ENCODE data around the gene ZDHHC12. TPM values are rescaled to one million over a fixed set of nuclear protein-coding genes. Genes with fewer than 3 reads are reported as not detected.
A peak's percentile ranks its signal among the peaks of the same experiment; 100 is the strongest.

The ZDHHC12 gene
- total and polyA plus RNA-seq, 8 donors, result 3.5 to 116 (median 58.8) TPM

DNA sequence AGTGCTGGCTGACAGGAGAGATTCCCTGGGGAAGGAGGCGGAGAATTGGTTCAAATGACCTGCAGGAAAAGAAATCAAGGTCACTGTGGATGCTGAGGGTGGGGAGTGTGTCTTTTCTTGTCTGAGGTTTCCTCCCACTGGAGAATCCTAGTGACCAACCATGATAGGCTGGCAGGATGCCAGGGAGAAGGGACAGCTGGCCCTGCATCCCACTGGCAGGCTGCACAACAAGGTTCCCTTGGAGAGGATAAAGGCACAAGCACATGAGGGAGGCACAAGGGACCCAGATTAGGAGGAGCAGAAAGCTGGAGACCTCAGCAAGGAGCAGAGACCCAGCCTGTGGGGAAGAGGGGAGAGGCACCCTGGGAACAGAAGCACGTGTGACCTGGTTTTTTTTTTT lies 11.4 kb upstream of the ZDHHC12 start:
- Histone ChIP-seq H3K27me3 (no peaks in the 10 kb centered on the region), H3K27ac (no peak overlapping the region), H3K4me1 (peaks cover 0 to 4% (median 0%) of the 10 kb centered on the region in 4 donors), H3K36me3 (peaks cover 16 to 84% (median 81%) of the 10 kb centered on the region in 4 donors), H3K9me3 (no peaks in the 10 kb centered on the region), H3K4me3 (no peak overlapping the region)
- TF ChIP-seq POLR2AphosphoS5 (IDR thresholded peaks at IDR 0.05) (no peak), EP300 (IDR thresholded peaks at IDR 0.05) (no peak), POLR2A (IDR thresholded peaks at IDR 0.05) (no peak)
- TF ChIP-seq, protein P1, sequence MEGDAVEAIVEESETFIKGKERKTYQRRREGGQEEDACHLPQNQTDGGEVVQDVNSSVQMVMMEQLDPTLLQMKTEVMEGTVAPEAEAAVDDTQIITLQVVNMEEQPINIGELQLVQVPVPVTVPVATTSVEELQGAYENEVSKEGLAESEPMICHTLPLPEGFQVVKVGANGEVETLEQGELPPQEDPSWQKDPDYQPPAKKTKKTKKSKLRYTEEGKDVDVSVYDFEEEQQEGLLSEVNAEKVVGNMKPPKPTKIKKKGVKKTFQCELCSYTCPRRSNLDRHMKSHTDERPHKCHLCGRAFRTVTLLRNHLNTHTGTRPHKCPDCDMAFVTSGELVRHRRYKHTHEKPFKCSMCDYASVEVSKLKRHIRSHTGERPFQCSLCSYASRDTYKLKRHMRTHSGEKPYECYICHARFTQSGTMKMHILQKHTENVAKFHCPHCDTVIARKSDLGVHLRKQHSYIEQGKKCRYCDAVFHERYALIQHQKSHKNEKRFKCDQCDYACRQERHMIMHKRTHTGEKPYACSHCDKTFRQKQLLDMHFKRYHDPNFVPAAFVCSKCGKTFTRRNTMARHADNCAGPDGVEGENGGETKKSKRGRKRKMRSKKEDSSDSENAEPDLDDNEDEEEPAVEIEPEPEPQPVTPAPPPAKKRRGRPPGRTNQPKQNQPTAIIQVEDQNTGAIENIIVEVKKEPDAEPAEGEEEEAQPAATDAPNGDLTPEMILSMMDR (IDR thresholded peaks at IDR 0.05), result no peak
- WGBS, 5 donors, result 68 to 77% (median 75%) methylated on average over 2 of the region's 2 CpGs
- DNase-seq, result no peak
- intact Hi-C loops (cut with DNase I; ENCODE audit: low total_unique reads), result no loop called here

DNA sequence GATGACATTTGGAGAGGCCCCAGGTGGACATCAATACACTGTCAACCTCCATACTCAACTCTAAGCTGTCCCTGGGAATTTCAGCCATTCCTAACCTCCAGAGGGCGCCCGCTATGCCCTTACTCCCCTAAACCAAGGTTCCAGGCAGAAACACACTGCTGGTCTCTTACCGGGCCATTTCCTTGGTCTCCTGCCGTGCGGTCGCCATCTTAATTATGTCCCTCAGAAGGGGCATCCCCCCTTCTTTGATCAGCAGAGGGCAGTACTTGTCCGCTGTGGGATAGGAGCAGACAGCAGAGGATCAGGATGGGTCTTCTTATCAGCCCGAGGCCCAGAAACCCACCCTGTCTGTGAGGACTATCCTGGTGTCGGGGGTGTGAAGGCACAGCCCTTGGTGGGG lies 9.3 kb upstream of the ZDHHC12 start:
- H3K36me3 ChIP-seq, result peaks cover 8 to 74% (median 69%) of the 10 kb centered on the region in 4 donors
- H3K27ac ChIP-seq, result peak overlapping the region in 4 of 5 donors; percentile 36 to 73 (median 66)

DNA sequence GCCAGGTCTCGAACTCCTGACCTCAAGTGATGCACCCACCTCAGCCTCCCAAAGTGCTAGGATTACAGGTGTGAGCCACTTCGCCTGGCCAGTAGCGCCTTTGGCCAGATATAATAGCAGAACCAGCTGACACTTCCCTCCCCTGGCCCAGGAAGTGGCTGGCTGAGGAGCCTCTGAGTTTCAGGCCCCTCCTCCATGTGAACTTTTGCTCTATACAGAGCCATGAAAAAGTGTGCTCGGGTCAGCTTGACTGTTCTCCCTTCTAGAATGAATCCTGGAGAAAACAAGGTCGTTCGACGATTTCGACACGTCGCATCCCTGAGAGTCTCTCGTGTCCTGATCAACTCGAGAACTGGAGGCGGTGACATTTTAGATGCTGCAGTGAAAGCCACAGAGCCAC lies 8.6 kb upstream of the ZDHHC12 start:
- intact Hi-C loops (cut with DNase I; ENCODE audit: low total_unique reads), result no loop called here
- H3K27ac ChIP-seq, result no peak overlapping the region
- no peak for TF ChIP-seq POLR2A (IDR thresholded peaks at IDR 0.05)
- TF ChIP-seq, protein P1 (IDR thresholded peaks at IDR 0.05), result no peak
- TF ChIP-seq POLR2AphosphoS5 (IDR thresholded peaks at IDR 0.05), result no peak
- no peak for TF ChIP-seq EP300 (IDR thresholded peaks at IDR 0.05)
- H3K4me3 ChIP-seq, result no peak overlapping the region
- no peaks in the 10 kb centered on the region for H3K9me3 ChIP-seq
- no peak for DNase-seq
- no peaks in the 10 kb centered on the region for H3K27me3 ChIP-seq
- H3K4me1 ChIP-seq, result peaks cover 0 to 4% (median 0%) of the 10 kb centered on the region in 4 donors
- H3K36me3 ChIP-seq, result peaks cover 8 to 71% (median 66%) of the 10 kb centered on the region in 4 donors
- 89 to 94% (median 92%) methylated on average over 13 of the region's 13 CpGs for WGBS, 5 donors

More for the DNA sequence above, 9.3 kb upstream of the ZDHHC12 start:
- Histone ChIP-seq H3K4me3 (peak overlapping the region in 1 of 4 donors; percentile 7), H3K4me1 (peaks cover 0 to 4% (median 0%) of the 10 kb centered on the region in 4 donors), H3K27me3 (no peaks in the 10 kb centered on the region), H3K9me3 (no peaks in the 10 kb centered on the region)
- TF ChIP-seq POLR2A (IDR thresholded peaks at IDR 0.05) (no peak), POLR2AphosphoS5 (IDR thresholded peaks at IDR 0.05) (peak in 1 of 3 donors; percentile 65)
- TF ChIP-seq, protein P1 (IDR thresholded peaks at IDR 0.05), result peak in 5 of 7 experiments; percentile 42 to 69 (median 62)
- WGBS, 5 donors, result 23 to 44% (median 26%) methylated on average over 9 of the region's 9 CpGs
- DNase-seq, result peak; percentile 81 to 91
- intact Hi-C loops (cut with DNase I; ENCODE audit: low total_unique reads), result no loop called here

DNA sequence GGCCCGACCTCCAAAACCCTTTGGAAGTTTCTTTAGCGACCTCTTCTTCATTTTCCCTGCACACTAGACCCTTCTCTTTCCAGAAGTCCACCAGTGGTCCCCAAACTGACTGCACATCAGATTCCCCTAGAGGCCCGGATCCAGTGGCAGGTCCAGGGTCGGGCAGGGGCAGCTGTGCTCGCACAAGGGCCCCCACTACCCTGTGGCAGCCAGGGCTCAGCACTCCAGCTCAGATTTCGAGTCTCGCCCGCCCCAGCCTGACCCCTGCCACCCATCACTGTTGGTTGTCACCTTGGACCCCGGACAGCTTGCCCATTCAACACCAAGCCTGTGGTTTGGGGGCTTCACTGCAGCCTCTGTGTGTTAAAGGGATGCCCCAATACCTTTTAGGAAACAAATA lies 7.8 kb upstream of the ZDHHC12 start:
- Histone ChIP-seq H3K27ac (no peak overlapping the region), H3K4me3 (no peak overlapping the region), H3K36me3 (peaks cover 8 to 63% (median 57%) of the 10 kb centered on the region in 4 donors), H3K4me1 (peaks cover 0 to 4% (median 0%) of the 10 kb centered on the region in 4 donors), H3K27me3 (no peaks in the 10 kb centered on the region), H3K9me3 (no peaks in the 10 kb centered on the region)
- 80 to 92% (median 84%) methylated on average over 6 to 9 of the region's 9 CpGs for WGBS, 5 donors
- intact Hi-C loops (cut with DNase I; ENCODE audit: low total_unique reads), result no loop called here
- TF ChIP-seq EP300 (IDR thresholded peaks at IDR 0.05) (no peak), POLR2A (IDR thresholded peaks at IDR 0.05) (no peak), POLR2AphosphoS5 (IDR thresholded peaks at IDR 0.05) (no peak)
- TF ChIP-seq, protein P1 (IDR thresholded peaks at IDR 0.05), result no peak
- no peak for DNase-seq
